Activated naive CD8-positive, alpha-beta T cell (primary cell): ENCODE results near the gene SECISBP2.

ENCODE experiments used
- H3K27ac Mint-ChIP-seq: one replicate; pipeline ENCODE4 v1.8.0; 2021; ENCODE audit warnings: mixed read lengths
- H3K27me3 Mint-ChIP-seq: one replicate; pipeline ENCODE4 v1.8.0; 2021; ENCODE audit warnings: mixed read lengths
- H3K36me3 Mint-ChIP-seq: one replicate; pipeline ENCODE4 v1.8.0; 2021; ENCODE audit warnings: mixed read lengths
- H3K4me1 Mint-ChIP-seq: one replicate; pipeline ENCODE4 v1.8.0; 2021; ENCODE audit warnings: low read depth, mixed read lengths
- H3K4me3 Mint-ChIP-seq: one replicate; pipeline ENCODE4 v1.8.0; 2021; ENCODE audit warnings: mild to moderate bottlenecking, mixed read lengths
- H3K9me3 Mint-ChIP-seq: one replicate; pipeline ENCODE4 v1.8.0; 2021; ENCODE audit warnings: low read depth, mixed read lengths

The SECISBP2 gene

DNA sequence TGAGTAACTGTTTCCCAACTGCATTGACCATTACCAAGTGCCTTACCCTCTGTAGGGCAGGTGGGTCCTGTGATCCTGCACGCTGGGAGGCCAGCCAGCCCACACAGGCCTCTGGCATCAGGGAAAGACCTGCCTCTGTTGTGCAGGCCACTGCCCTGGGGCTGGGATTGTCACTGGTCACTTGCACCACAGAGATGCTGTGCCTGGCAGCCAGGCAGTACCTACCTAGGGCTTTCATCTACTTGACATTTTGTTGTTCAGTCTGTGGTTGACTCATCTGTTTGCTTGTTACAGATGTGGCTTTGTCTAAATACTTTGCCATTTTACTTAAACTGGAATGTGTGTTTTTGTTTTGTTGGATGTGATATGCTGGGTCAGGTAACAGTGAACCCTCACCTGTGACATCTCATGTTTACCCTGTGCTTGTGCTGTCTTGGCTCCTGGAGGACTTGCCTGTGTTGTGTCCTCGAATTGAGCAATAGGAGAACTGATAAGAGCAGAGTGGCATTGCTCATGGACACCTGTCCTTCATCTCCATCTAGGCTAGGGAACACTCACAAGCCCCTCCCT is 32.8 kb downstream of the SECISBP2 start:
- peaks cover 11% of the 10 kb centered on the region for H3K36me3 Mint-ChIP-seq

DNA sequence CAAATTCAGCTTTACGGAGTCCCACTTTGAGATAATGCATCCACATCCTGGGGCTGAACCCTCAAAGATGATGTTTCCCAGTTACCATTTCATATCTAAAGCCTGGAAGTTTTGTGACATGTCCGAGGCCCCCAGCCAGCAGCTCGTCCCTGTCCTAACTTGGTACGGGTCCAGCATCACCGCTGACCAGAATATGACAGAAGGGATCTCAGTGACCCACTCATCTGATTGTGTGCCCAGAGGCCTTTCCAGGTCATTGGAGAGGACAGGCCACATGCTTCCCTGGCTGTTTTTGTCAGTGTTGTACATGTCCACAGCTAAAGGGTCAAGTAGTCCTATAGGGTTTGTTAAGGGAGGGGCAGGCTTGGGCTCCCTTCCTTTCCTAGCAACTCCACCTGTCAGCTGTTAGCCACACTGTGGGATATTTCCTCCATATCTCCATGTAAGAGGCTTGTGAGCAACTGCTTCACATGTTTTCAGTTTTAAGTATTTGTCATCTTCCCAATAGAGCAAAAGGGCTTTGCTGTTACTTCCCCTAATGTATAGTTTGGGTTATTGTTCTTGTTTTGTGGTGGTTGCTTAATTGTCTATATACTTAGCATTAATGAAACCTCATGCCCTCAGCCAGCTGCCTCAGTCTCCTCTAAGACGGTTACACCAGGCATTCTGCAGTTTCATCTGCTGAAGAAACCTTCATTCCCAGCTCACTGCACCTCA is 33.4 kb downstream of the SECISBP2 start:
- H3K27me3 Mint-ChIP-seq = no peaks in the 10 kb centered on the region
- peak overlapping the region; percentile 59 for H3K27ac Mint-ChIP-seq
- H3K4me3 Mint-ChIP-seq = no peak overlapping the region
- no peaks in the 10 kb centered on the region for H3K9me3 Mint-ChIP-seq
- H3K36me3 Mint-ChIP-seq = peaks cover 9% of the 10 kb centered on the region
- H3K4me1 Mint-ChIP-seq = peaks cover 27% of the 10 kb centered on the region

More for the DNA sequence above, 32.8 kb downstream of the SECISBP2 start:
- Mint-ChIP-seq H3K9me3 (no peaks in the 10 kb centered on the region), H3K4me3 (no peak overlapping the region), H3K4me1 (peaks cover 27% of the 10 kb centered on the region), H3K27me3 (no peaks in the 10 kb centered on the region), H3K27ac (no peak overlapping the region)

DNA sequence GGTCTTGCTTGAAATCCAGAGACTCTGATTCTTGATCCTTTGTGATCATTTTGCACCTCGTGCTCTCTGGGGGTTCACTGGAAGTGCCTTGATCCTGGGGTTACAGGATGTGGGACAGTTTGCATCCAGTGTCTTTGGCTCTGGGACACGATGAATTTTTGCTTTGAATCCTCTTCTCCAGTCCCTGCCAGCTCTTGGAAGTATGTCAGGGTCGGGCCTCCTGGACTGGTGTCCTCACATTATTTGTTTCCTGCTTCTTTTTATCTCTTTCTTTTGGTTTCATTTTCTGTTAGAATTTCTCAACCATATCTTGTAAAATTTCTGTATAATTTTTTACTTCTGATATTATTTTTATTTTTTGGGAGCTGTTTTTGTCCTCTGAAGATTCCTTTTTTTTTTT is 34.2 kb downstream of the SECISBP2 start:
- H3K27me3 Mint-ChIP-seq = no peaks in the 10 kb centered on the region
- H3K9me3 Mint-ChIP-seq = no peaks in the 10 kb centered on the region
- peak overlapping the region; percentile 54 for H3K27ac Mint-ChIP-seq
- no peak overlapping the region for H3K4me3 Mint-ChIP-seq
- H3K36me3 Mint-ChIP-seq = peaks cover 6% of the 10 kb centered on the region
- peaks cover 31% of the 10 kb centered on the region for H3K4me1 Mint-ChIP-seq

DNA sequence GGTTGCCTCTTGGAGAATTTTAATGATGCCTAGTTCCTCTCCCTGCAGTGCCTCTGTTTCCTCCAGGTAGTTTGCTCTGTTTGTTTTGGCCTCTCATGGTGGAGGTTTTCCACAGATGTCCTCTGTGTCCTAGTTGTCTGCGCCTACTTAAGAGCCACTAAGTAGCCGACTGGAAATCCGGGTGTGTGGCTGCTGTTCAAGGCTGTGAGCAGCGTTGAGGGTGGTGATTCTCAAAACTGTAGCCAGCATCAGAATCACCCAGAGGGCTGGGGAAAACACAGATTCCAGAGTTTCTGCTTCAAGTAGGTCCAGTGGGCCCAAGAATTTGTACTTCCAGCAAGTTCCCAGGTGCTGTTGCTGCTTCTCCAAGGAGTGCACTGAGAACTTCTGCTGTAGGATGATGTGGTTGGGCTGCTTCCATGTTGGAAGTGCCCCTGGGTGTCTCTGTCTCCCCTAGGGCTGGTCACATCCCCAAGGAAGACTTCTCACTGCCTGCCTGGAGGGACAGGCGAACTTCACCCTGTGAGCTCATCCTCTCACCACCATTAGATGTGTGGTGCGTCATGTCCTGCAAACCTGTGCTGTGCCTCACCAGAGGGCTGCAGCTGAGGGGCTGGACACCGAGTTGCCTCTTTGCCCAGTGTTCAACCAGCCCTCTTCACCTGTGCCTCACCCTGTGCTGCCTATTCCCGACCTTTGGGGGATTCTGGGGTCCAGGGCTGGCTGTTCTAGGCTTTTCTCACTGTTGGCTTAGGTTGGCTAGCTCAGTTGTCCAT is 34.8 kb downstream of the SECISBP2 start:
- Mint-ChIP-seq H3K27ac (peak overlapping the region; percentile 66), H3K36me3 (peaks cover 6% of the 10 kb centered on the region), H3K27me3 (no peaks in the 10 kb centered on the region), H3K4me1 (peaks cover 33% of the 10 kb centered on the region), H3K4me3 (no peak overlapping the region), H3K9me3 (no peaks in the 10 kb centered on the region)

DNA sequence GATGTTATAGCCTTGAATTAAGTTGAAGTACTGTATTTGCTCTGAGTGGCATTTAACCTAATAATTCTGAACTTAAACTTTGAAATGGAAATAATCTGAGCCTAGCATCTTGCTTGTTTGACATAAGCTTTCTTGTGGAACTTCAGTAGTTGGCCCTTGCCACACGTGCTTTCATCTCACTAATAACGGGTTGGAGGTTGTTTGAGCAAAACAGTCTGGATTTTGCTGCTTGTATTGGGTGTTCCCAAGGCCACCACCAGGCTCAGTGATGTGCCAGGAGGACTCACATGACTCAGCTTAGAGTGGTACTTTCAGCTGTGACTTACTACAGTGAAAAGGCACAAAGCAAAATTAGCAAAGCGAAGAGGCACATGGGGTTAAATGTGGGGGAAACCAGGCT is 35.7 kb downstream of the SECISBP2 start:
- Mint-ChIP-seq H3K4me3 (no peak overlapping the region), H3K36me3 (peaks cover 6% of the 10 kb centered on the region), H3K4me1 (peaks cover 33% of the 10 kb centered on the region), H3K27ac (peak overlapping the region; percentile 46), H3K27me3 (no peaks in the 10 kb centered on the region), H3K9me3 (no peaks in the 10 kb centered on the region)

DNA sequence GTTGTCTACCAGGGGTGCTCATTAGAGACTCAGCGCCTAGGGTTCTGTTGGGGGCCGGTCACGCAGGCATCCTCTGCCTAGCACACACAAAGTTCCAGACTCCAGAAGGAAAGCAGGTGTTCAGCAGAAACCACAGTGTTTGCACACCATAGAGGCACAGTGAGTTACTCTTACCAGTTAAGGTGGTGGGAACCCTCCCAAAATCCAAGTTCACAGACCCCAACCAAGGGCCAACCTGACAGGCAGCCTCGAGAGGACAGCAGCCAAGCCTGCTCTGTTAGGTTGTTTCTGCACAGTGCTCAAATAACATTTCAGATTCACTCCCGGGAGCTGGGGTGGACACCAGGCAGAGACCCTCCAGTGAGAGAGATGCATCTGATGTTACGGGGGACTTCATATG is 36.2 kb downstream of the SECISBP2 start:
- H3K9me3 Mint-ChIP-seq = no peaks in the 10 kb centered on the region
- H3K4me3 Mint-ChIP-seq = no peak overlapping the region
- no peaks in the 10 kb centered on the region for H3K27me3 Mint-ChIP-seq
- H3K4me1 Mint-ChIP-seq = peaks cover 33% of the 10 kb centered on the region
- peaks cover 6% of the 10 kb centered on the region for H3K36me3 Mint-ChIP-seq
- no peak overlapping the region for H3K27ac Mint-ChIP-seq

DNA sequence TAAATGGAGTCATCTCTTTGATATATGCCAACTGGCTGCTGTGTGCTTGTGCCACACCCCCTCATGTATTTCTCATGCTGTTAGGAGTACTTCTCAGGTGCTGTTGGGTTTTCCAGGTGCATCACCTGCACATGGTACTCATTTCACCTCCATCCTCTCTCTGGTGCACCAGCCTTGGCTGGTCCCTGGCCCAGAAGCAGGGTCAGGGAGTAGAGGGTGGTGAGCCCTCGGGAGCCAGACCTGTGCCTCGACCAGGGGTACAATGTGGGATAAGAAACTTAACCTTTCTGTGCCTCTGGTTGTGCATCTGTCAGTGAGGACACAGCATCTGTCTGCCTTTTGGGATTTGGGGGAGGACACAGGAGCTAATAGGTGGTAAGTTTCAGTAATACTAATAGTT is 38.5 kb downstream of the SECISBP2 start:
- H3K27ac Mint-ChIP-seq = peak overlapping the region; percentile 61
- H3K36me3 Mint-ChIP-seq = peaks cover 5% of the 10 kb centered on the region
- no peaks in the 10 kb centered on the region for H3K27me3 Mint-ChIP-seq
- no peak overlapping the region for H3K4me3 Mint-ChIP-seq
- no peaks in the 10 kb centered on the region for H3K9me3 Mint-ChIP-seq
- H3K4me1 Mint-ChIP-seq = peaks cover 31% of the 10 kb centered on the region

DNA sequence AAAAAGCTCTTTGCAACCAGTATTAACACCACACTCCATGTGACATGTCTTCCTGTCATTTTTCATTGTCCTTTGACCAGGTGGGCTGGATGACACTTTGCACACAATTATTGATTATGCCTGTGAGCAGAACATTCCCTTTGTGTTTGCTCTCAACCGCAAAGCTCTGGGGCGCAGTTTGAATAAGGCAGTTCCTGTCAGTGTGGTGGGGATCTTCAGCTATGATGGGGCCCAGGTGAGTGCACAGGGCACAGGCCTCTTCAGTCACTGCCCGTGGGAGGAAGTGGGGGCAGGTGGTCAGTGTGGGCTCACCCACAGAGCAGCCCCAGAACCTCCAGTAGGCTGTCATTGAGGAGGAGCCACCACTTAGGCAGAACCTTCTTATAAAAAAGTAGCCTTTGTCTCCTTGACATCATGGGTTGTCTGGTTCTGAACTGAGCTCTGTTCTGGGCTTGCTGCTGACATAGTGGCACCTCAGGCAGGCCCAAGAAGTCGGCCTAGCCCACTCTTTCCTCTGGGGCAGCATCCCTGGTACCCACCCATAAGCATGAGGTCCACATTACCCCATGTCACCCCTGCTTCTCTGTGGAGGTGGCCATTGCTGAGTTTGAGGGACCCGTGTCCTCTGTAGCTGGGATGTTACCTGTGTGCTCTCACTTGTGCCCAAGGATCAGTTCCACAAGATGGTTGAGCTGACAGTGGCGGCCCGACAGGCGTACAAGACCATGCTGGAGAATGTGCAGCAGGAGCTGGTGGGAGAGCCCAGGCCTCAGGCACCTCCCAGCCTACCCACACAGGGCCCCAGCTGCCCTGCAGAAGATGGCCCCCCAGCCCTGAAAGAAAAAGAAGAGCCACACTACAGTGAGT is 39.3 kb downstream of the SECISBP2 start:
- peaks cover 23% of the 10 kb centered on the region for H3K4me1 Mint-ChIP-seq
- no peak overlapping the region for H3K4me3 Mint-ChIP-seq
- peaks cover 2% of the 10 kb centered on the region for H3K36me3 Mint-ChIP-seq

DNA sequence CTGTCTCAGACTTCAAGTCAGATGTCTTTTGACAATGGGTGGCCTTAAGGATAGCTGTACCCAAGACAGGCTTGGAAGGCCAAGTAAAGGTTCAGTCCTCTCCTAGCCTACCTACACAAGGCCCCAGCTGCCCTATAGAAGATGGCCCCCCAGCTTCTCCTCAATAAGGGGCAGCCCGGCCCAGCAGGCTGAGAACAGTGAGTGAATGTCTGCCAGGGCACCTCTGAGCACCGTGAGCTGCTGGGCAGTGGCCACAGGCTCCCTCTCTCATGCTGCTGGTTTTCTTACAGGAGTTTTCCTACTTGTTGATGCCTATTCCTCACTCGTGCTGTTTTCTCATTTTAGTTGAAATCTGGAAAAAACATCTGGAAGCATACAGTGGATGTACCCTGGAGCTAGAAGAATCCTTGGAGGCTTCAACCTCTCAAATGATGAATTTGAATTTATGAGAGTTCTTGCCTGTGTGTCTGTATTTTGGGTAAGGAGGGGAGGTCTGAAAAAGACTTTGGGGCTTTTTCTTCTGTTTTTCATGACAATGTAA is 40.1 kb downstream of the SECISBP2 start:
- Mint-ChIP-seq H3K4me3 (no peak overlapping the region), H3K27ac (peak overlapping the region; percentile 72), H3K27me3 (no peaks in the 10 kb centered on the region), H3K36me3 (peaks cover 2% of the 10 kb centered on the region), H3K4me1 (peaks cover 20% of the 10 kb centered on the region), H3K9me3 (no peaks in the 10 kb centered on the region)

More for the DNA sequence above, 39.3 kb downstream of the SECISBP2 start:
- H3K27me3 Mint-ChIP-seq = no peaks in the 10 kb centered on the region
- no peaks in the 10 kb centered on the region for H3K9me3 Mint-ChIP-seq
- H3K27ac Mint-ChIP-seq = peak overlapping the region; percentile 72

DNA sequence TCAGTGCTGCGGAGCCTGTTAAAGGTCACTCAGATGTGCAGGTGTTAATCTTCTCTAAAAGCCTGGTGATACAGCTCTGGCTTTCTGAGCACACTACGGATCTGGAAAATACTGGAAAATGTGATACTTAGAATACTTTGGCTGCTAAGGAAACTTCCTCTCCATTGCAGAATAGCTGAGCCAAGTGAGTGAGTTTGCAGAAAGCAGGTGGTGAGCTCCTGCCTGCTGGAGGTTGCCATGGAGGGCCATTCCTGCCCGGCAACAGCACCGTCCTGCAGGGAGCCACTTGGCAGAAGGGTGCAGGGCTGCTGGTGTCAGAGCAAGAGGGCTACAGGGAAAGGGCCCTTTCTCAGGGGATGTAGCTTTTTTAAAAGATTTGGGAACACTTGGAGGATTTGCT is 40.7 kb downstream of the SECISBP2 start:
- no peak overlapping the region for H3K4me3 Mint-ChIP-seq
- peaks cover 16% of the 10 kb centered on the region for H3K4me1 Mint-ChIP-seq
- H3K9me3 Mint-ChIP-seq = no peaks in the 10 kb centered on the region
- H3K27me3 Mint-ChIP-seq = no peaks in the 10 kb centered on the region
- H3K36me3 Mint-ChIP-seq = peaks cover 2% of the 10 kb centered on the region
- H3K27ac Mint-ChIP-seq = peak overlapping the region; percentile 61

DNA sequence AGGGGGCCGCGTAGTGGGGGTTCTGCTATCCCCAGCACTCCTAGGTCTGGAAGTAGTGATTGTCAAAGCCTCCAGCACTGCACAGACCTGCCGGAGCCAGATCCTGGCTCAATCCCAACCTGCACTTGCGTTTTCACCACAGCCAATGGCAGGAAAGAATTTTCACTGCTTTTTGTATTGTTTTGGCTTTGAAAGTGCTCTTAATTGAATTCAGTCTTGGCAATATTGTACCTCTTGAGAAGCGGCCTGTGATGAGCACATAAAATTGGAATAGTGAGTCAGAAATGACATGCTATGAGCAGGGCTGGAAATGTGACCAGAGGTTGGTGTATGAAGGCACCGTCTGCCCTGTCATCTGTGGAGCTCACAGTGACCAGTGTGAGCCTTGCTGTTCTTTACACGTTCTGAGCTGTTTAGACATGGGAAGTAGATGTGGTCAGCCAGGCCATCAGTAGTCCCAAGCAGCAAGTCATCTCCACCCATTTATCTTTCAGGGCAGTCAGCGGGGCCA is 41.5 kb downstream of the SECISBP2 start:
- no peaks in the 10 kb centered on the region for H3K9me3 Mint-ChIP-seq
- H3K27ac Mint-ChIP-seq = peak overlapping the region; percentile 81
- peaks cover 2% of the 10 kb centered on the region for H3K36me3 Mint-ChIP-seq
- H3K27me3 Mint-ChIP-seq = no peaks in the 10 kb centered on the region
- no peak overlapping the region for H3K4me3 Mint-ChIP-seq
- peaks cover 16% of the 10 kb centered on the region for H3K4me1 Mint-ChIP-seq

DNA sequence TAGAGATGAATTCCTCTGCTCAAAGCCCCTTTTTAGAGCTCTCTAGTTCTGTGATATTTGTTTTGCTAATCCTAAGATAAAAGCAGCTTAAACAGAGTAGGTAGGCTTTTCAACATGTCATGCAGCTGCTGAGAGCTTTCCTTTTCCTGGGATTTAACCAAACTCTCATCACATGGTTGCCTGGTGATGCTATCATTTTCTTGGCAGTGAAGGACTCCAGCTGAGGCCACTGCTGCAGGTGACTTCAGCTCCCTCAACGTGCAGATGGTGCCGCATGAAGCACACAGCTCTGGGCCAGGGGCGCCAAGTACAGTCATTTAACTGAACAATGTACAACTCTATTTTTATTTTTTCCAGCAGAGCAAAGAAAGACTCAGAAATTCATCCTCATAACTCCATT is 42.2 kb downstream of the SECISBP2 start:
- H3K4me3 Mint-ChIP-seq = no peak overlapping the region
- no peaks in the 10 kb centered on the region for H3K9me3 Mint-ChIP-seq
- H3K36me3 Mint-ChIP-seq = peaks cover 2% of the 10 kb centered on the region
- H3K27me3 Mint-ChIP-seq = no peaks in the 10 kb centered on the region
- peaks cover 16% of the 10 kb centered on the region for H3K4me1 Mint-ChIP-seq
- H3K27ac Mint-ChIP-seq = peak overlapping the region; percentile 81

DNA sequence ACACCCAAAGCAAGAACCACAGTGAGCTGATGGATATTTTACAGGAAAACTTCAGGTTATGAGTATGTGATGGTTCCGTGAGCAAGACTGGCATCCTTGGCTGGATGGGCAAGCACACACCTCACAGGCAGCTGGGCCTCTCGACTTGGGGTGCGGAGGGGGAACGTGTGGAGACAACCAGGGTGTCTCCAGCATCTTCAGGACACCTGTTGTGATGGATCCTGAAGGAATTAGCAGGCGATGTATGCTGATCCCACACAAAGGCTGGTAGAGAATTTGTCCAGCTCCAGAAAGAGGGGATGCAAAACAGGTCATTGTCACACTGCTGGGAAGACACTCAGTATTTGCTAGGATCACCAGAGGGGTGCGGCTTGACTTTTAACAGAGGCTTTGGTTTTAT is 42.7 kb downstream of the SECISBP2 start:
- peaks cover 16% of the 10 kb centered on the region for H3K4me1 Mint-ChIP-seq
- H3K27me3 Mint-ChIP-seq = no peaks in the 10 kb centered on the region
- peaks cover 2% of the 10 kb centered on the region for H3K36me3 Mint-ChIP-seq
- no peak overlapping the region for H3K4me3 Mint-ChIP-seq
- peak overlapping the region; percentile 4 for H3K27ac Mint-ChIP-seq
- H3K9me3 Mint-ChIP-seq = no peaks in the 10 kb centered on the region
